PC-9 (cell line): ENCODE data around the gene ZNF778. TPM values are rescaled to one million over a fixed set of nuclear protein-coding genes. Genes with fewer than 3 reads are reported as not detected.
A peak's percentile ranks its signal among the peaks of the same experiment; 100 is the strongest.

ENCODE experiments used
- BruUV-seq: library from RNA; stranded (reverse); fragments of 400-500 nt; replicated peaks from 2 replicates; lab custom pipeline; 2021; lab: Mats Ljungman, UMichigan
- CTCF ChIA-PET: fragments of 300-600 bp; sonication (Branson Sonifier 250); formaldehyde crosslinking; loops from one replicate; lab custom pipeline; 2022; ENCODE audit warnings: antibody characterized with exemption; lab: Charles Lee
- POLR2A ChIA-PET: fragments of 300-600 bp; sonication (Branson Sonifier 250); formaldehyde crosslinking; loops from one replicate; lab custom pipeline; 2022; ENCODE audit warnings: antibody characterized with exemption; ENCODE audit not compliant: unreplicated experiment; lab: Charles Lee
- DNase-seq, 2 experiments: peaks; one replicate each; pipeline versions ENCODE4 v3.0.0 to v3.0.0-alpha.2; 2015 to 2022; ENCODE audit warnings: mixed read lengths in 1 of 2
- H2AFZ ChIP-seq: fragments of 200-600 bp; sonication (generic); 2 replicates; pipeline ENCODE4 v1.8.1; 2017; ENCODE audit warnings: antibody characterized with exemption
- H3F3A ChIP-seq: fragments of 200-600 bp; sonication (generic); 2 replicates; pipeline ENCODE4 v1.8.1; 2017; ENCODE audit warnings: antibody characterized with exemption, mild to moderate bottlenecking, low read depth; ENCODE audit not compliant: insufficient read depth
- H3K27ac ChIP-seq: fragments of 200-600 bp; sonication (generic); 2 replicates; pipeline ENCODE4 v1.6.1; 2016; ENCODE audit warnings: mixed run types
- H3K27me3 ChIP-seq: fragments of 200-600 bp; sonication (generic); 2 replicates; pipeline ENCODE4 v1.6.1; 2016; ENCODE audit warnings: low read depth, mixed run types; ENCODE audit not compliant: insufficient read depth
- H3K36me3 ChIP-seq: fragments of 200-600 bp; sonication (generic); 2 replicates; pipeline ENCODE4 v1.6.1; 2016; ENCODE audit warnings: low read depth, mixed run types
- H3K4me1 ChIP-seq: fragments of 200-600 bp; sonication (generic); replicated peaks from 2 replicates; pipeline ENCODE4 v1.6.1; 2016; ENCODE audit warnings: mixed run types; ENCODE audit not compliant: insufficient read depth
- H3K4me2 ChIP-seq: fragments of 200-600 bp; sonication (generic); 2 replicates; pipeline ENCODE4 v1.6.1; 2017; ENCODE audit warnings: mixed run types
- H3K4me3 ChIP-seq: fragments of 200-600 bp; sonication (generic); 2 replicates; pipeline ENCODE4 v1.6.1; 2016; ENCODE audit warnings: mixed run types
- H3K79me2 ChIP-seq: fragments of 200-600 bp; sonication (generic); 2 replicates; pipeline ENCODE4 v1.6.1; 2017; ENCODE audit warnings: low read depth, mixed run types
- H3K9me2 ChIP-seq: fragments of 200-600 bp; sonication (generic); 2 replicates; pipeline ENCODE4 v1.8.1; 2017; ENCODE audit warnings: mild to moderate bottlenecking; ENCODE audit not compliant: insufficient read depth
- H3K9me3 ChIP-seq: fragments of 200-600 bp; sonication (generic); 2 replicates; pipeline ENCODE4 v1.8.1; 2016; ENCODE audit warnings: low read depth; ENCODE audit not compliant: insufficient read depth
- H4K20me1 ChIP-seq: fragments of 200-600 bp; sonication (generic); 2 replicates; pipeline ENCODE4 v1.8.1; 2017; ENCODE audit not compliant: insufficient read depth
- EZH2 ChIP-seq: fragments of 200-600 bp; sonication (generic); IDR thresholded peaks from 2 replicates; pipeline ENCODE4 v1.8.0; 2017; ENCODE audit warnings: antibody characterized with exemption, low read depth
- intact Hi-C: fragments of 100-400 bp; cut with micrococcal nuclease; formaldehyde crosslinking; loops from one replicate; pipeline ENCODE4 v1.10.0; 2022; ENCODE audit not compliant: unreplicated experiment
- total RNA-seq: library from RNA; stranded (reverse); gene quantifications from 2 replicates; pipeline ENCODE4 v1.2.3, GENCODE V29; 2021
- TF ChIP-seq, protein P1 (sequence below): fragments of 200-600 bp; sonication (generic); conservative IDR thresholded peaks from 2 replicates; pipeline ENCODE4 v1.6.1; 2017; ENCODE audit warnings: mixed run types, antibody characterized with exemption, mild to moderate bottlenecking, moderate library complexity

ZNF778 gene
- total RNA-seq, 1 experiment from 2014 or later: 9.5 TPM

DNA sequence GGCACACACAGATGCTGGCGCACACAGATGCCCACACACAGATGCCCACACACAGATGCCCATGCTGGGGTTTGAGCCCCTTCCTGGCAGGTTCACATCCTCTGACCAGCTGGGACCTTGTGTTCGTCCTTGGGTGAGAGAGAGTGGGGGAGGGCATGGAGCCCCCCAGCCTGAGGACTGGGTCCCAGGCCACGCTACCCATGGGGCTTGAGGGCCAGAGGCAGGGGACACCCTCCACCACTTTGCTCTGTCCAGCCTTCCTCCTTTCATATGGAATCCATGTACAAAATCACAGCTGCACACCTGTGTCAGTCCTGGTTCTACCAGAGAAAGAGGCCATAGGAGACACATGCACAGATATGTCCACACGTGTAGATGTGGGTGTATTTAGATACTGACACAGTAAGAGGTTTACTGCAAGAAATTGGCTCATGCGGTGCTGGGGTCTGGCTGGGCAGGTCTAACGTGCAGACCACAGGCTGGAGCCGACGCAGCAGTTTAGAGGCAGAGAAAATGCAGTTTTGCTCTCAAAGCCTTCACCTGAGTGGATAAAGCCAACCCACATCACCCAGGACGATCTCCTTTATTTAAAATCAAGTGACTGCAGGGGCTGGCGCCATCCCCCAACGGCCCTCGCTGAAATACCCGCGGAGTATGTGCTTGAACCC, 28.0 kb upstream of the ZNF778 start:
- Histone ChIP-seq H3K9me2 (no peaks in the 10 kb centered on the region), H3K27me3 (no peaks in the 10 kb centered on the region), H2AFZ (no peak overlapping the region), H3K4me1 (no peaks in the 10 kb centered on the region), H3K9me3 (no peaks in the 10 kb centered on the region), H3K4me3 (no peak overlapping the region), H4K20me1 (no peaks in the 10 kb centered on the region), H3K79me2 (no peaks in the 10 kb centered on the region), H3F3A (peaks cover 20% of the 10 kb centered on the region; the same call in 1 of the 2 replicates), H3K4me2 (no peak overlapping the region), H3K36me3 (no peaks in the 10 kb centered on the region), H3K27ac (no peak overlapping the region)
- BruUV-seq: no TSS peak
- ChIA-PET POLR2A (no interaction called here), CTCF (no interaction called here)
- TF ChIP-seq, protein P1, sequence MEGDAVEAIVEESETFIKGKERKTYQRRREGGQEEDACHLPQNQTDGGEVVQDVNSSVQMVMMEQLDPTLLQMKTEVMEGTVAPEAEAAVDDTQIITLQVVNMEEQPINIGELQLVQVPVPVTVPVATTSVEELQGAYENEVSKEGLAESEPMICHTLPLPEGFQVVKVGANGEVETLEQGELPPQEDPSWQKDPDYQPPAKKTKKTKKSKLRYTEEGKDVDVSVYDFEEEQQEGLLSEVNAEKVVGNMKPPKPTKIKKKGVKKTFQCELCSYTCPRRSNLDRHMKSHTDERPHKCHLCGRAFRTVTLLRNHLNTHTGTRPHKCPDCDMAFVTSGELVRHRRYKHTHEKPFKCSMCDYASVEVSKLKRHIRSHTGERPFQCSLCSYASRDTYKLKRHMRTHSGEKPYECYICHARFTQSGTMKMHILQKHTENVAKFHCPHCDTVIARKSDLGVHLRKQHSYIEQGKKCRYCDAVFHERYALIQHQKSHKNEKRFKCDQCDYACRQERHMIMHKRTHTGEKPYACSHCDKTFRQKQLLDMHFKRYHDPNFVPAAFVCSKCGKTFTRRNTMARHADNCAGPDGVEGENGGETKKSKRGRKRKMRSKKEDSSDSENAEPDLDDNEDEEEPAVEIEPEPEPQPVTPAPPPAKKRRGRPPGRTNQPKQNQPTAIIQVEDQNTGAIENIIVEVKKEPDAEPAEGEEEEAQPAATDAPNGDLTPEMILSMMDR: no peak
- no peak for TF ChIP-seq EZH2
- no peak for DNase-seq
- intact Hi-C loops: no loop called here

DNA sequence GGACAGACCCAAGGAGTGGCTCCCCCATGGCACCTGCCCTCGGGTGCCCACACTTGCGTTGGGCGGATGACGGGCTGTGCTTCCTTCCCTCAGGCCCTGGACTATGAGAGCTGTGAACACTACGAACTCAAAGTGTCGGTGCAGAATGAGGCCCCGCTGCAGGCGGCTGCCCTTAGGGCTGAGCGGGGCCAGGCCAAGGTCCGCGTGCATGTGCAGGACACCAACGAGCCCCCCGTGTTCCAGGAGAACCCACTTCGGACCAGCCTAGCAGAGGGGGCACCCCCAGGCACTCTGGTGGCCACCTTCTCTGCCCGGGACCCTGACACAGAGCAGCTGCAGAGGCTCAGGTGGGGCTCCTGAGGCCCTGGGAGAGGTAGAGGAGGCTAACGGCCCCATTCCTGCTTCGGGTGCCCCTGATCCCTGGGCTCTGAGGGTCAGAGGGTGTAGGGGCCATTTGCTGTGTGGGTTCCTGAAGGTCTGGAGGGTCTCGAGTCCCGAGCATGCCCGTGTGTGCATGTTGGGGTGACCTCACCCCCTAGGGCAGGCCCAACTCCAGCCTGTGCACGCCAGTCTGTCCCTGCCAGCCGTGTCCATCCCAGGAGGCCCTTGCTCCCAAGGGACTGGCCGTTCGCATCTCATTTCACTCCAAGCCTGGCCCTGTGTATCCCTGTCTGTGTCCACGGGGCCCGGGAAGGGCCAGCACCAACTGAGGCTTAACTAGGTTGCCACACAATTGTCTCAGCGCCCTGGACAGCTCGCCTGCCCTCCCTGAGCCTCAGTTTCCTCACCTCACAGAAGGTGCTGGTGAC, 27.1 kb upstream of the ZNF778 start:
- H4K20me1 ChIP-seq: no peaks in the 10 kb centered on the region
- BruUV-seq: no TSS peak
- POLR2A ChIA-PET: interaction anchor here (0.5 kb wide), 1 partner anchor 621 kb away, joined by 8 read pairs; the partner anchor contains the start of gene ZC3H18
- no peaks in the 10 kb centered on the region for H3K9me2 ChIP-seq
- intact Hi-C loops: no loop called here
- no peaks in the 10 kb centered on the region for H3K79me2 ChIP-seq
- H3K9me3 ChIP-seq: no peaks in the 10 kb centered on the region
- CTCF ChIA-PET: no interaction called here
- H3K4me1 ChIP-seq: no peaks in the 10 kb centered on the region
- peaks cover 20% of the 10 kb centered on the region; the same call in 1 of the 2 replicates for H3F3A ChIP-seq
- no peak overlapping the region for H2AFZ ChIP-seq
- H3K36me3 ChIP-seq: no peaks in the 10 kb centered on the region
- no peak overlapping the region for H3K27ac ChIP-seq
- H3K4me2 ChIP-seq: no peak overlapping the region
- no peak overlapping the region for H3K4me3 ChIP-seq
- DNase-seq: peak in 1 of 2 experiments; percentile 9
- no peaks in the 10 kb centered on the region for H3K27me3 ChIP-seq
- no peak for TF ChIP-seq EZH2
- TF ChIP-seq, protein P1: no peak

DNA sequence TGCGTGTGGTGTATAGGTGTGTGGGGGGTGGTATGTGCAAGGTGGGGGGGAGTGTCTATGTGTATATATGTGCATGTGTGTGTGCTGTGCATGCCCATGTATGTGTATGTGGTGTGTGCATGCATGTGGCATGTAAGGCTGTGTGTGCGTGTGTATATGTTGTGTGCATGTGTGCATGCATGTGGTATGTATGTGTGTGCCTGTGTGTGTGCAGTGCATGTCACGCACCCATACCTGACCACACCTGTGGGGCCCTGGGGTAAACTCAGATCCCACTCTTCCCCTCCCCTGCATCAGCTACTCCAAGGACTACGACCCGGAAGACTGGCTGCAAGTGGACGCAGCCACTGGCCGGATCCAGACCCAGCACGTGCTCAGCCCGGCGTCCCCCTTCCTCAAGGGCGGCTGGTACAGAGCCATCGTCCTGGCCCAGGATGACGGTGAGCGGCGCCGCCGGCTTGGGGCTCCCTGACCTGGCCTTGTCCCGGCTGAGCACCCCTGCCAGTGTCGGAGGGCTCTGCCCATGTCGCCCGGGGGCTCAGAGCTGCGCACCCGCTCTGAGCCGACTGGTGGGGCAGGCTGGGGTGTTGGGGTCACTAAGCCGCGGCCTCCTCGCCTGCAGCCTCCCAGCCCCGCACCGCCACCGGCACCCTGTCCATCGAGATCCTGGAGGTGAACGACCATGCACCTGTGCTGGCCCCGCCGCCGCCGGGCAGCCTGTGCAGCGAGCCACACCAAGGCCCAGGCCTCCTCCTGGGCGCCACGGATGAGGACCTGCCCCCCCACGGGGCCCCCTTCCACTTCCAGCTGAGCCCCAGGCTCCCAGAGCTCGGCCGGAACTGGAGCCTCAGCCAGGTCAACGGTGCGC, 26.2 kb upstream of the ZNF778 start:
- no peaks in the 10 kb centered on the region for H3K36me3 ChIP-seq
- no peaks in the 10 kb centered on the region for H3K27me3 ChIP-seq
- no peaks in the 10 kb centered on the region for H3K79me2 ChIP-seq
- TF ChIP-seq, protein P1: no peak
- no peak for TF ChIP-seq EZH2
- H3K4me2 ChIP-seq: no peak overlapping the region
- no peak for DNase-seq
- H3K27ac ChIP-seq: no peak overlapping the region
- H2AFZ ChIP-seq: no peak overlapping the region
- H3F3A ChIP-seq: peaks cover 20% of the 10 kb centered on the region; the same call in 1 of the 2 replicates
- H3K9me2 ChIP-seq: no peaks in the 10 kb centered on the region
- H3K9me3 ChIP-seq: no peaks in the 10 kb centered on the region
- no TSS peak for BruUV-seq
- intact Hi-C loops: no loop called here
- ChIA-PET POLR2A (interaction anchor here (0.6 kb wide), 1 partner anchor 20 kb away, joined by 3 read pairs; no protein-coding TSS in a partner anchor), CTCF (no interaction called here)
- H4K20me1 ChIP-seq: no peaks in the 10 kb centered on the region
- no peaks in the 10 kb centered on the region for H3K4me1 ChIP-seq
- no peak overlapping the region for H3K4me3 ChIP-seq
